Stomach (tissue), 4 donors: Measurements from ENCODE around the gene MEG3.

Experiments
- CTCF ChIP-seq, 7 experiments: fragments of 450-650 bp in 4 of 7; fragments of 200-600 bp in 3 of 7; sonication (generic) in 3 of 7; IDR thresholded peaks; one replicate each; pipeline ENCODE4 v1.5.1; 2016 to 2019; ENCODE audit warnings: antibody characterized with exemption in 7 of 7, control low read depth in 2 of 7, mild to moderate bottlenecking in 1 of 7
- POLR2AphosphoS5 ChIP-seq, 3 donors: sonication (generic); formaldehyde crosslinking; IDR thresholded peaks; one replicate each; pipeline ENCODE4 v1.6.1; 2016; ENCODE audit warnings: antibody characterized with exemption in 3 of 3

- TF ChIP-seq CTCF (IDR thresholded peaks at IDR 0.05) (no peak), POLR2AphosphoS5 (IDR thresholded peaks at IDR 0.05) (no peak)
Measured at GRCh38 chr14:100885196-100885595, 59.3 kb downstream of the MEG3 start.
